ENCODE results near the gene GALNT17. TPM values are rescaled to one million over a fixed set of nuclear protein-coding genes. Genes with fewer than 3 reads are reported as not detected.

Gene GALNT17
- total RNA-seq, 1 experiment from 2014 or later: not detected

- no peaks in the 10 kb centered on the region for H3K4me1 ChIP-seq (ENCODE audit: insufficient read depth, low read length, poor library complexity, severe bottlenecking)
- CTCF ChIA-PET: no interaction called here
- no peak overlapping the region for H3K4me3 ChIP-seq (ENCODE audit: low read depth, low read length, poor library complexity, severe bottlenecking)
- POLR2A ChIA-PET (ENCODE audit: low non-redundant PET): no interaction called here
- no peak overlapping the region for H3K27ac ChIP-seq (ENCODE audit: low read depth, low read length, poor library complexity, severe bottlenecking)
- no peaks in the 10 kb centered on the region for H3K27me3 ChIP-seq (replicated peaks; ENCODE audit: insufficient read depth, low read depth, low read length, poor library complexity)
- BruUV-seq (replicated peaks): no TSS peak
- H3K9me3 ChIP-seq (ENCODE audit: low read depth, low read length, poor library complexity, severe bottlenecking): peaks cover 16% of the 10 kb centered on the region
- no peak for DNase-seq (ENCODE audit: low spot score)
- intact Hi-C loops (cut with micrococcal nuclease; ENCODE audit: unreplicated experiment): no loop called here
- TF ChIP-seq CTCF (conservative IDR thresholded peaks at IDR 0.05; ENCODE audit: low read depth, low read length) (no peak), EZH2 (IDR thresholded peaks at IDR 0.05; ENCODE audit: borderline replicate concordance, low read depth, low read length, poor library complexity, severe bottlenecking) (no peak)
- H3K36me3 ChIP-seq (ENCODE audit: insufficient read depth, low read length, poor library complexity, severe bottlenecking): no peaks in the 10 kb centered on the region
Observed at GRCh38 chr7:71186535-71187057, 54.7 kb downstream of the GALNT17 start.

GRCh38 chr7:71191771-71192170, 59.8 kb downstream of the GALNT17 start:
- intact Hi-C loops (cut with micrococcal nuclease; ENCODE audit: unreplicated experiment): no loop called here
- BruUV-seq (replicated peaks): no TSS peak
- TF ChIP-seq EZH2 (IDR thresholded peaks at IDR 0.05; ENCODE audit: borderline replicate concordance, low read depth, low read length, poor library complexity, severe bottlenecking) (no peak), CTCF (conservative IDR thresholded peaks at IDR 0.05; ENCODE audit: low read depth, low read length) (no peak)
- H3K4me1 ChIP-seq (ENCODE audit: insufficient read depth, low read length, poor library complexity, severe bottlenecking): no peaks in the 10 kb centered on the region
- H3K27me3 ChIP-seq (replicated peaks; ENCODE audit: insufficient read depth, low read depth, low read length, poor library complexity): no peaks in the 10 kb centered on the region
- no peak overlapping the region for H3K27ac ChIP-seq (ENCODE audit: low read depth, low read length, poor library complexity, severe bottlenecking)
- no peaks in the 10 kb centered on the region for H3K36me3 ChIP-seq (ENCODE audit: insufficient read depth, low read length, poor library complexity, severe bottlenecking)
- peaks cover 28% of the 10 kb centered on the region for H3K9me3 ChIP-seq (ENCODE audit: low read depth, low read length, poor library complexity, severe bottlenecking)
- H3K4me3 ChIP-seq (ENCODE audit: low read depth, low read length, poor library complexity, severe bottlenecking): no peak overlapping the region
- ChIA-PET CTCF (no interaction called here), POLR2A (ENCODE audit: low non-redundant PET) (no interaction called here)
- no peak for DNase-seq (ENCODE audit: low spot score)

- Histone ChIP-seq H3K27me3 (replicated peaks; ENCODE audit: insufficient read depth, low read depth, low read length, poor library complexity) (no peaks in the 10 kb centered on the region), H3K27ac (ENCODE audit: low read depth, low read length, poor library complexity, severe bottlenecking) (no peak overlapping the region), H3K4me1 (ENCODE audit: insufficient read depth, low read length, poor library complexity, severe bottlenecking) (no peaks in the 10 kb centered on the region), H3K9me3 (ENCODE audit: low read depth, low read length, poor library complexity, severe bottlenecking) (peaks cover 28% of the 10 kb centered on the region), H3K36me3 (ENCODE audit: insufficient read depth, low read length, poor library complexity, severe bottlenecking) (no peaks in the 10 kb centered on the region), H3K4me3 (ENCODE audit: low read depth, low read length, poor library complexity, severe bottlenecking) (no peak overlapping the region)
- no TSS peak for BruUV-seq (replicated peaks)
- ChIA-PET CTCF (no interaction called here), POLR2A (ENCODE audit: low non-redundant PET) (no interaction called here)
- no peak for DNase-seq (ENCODE audit: low spot score)
- TF ChIP-seq EZH2 (IDR thresholded peaks at IDR 0.05; ENCODE audit: borderline replicate concordance, low read depth, low read length, poor library complexity, severe bottlenecking) (no peak), CTCF (conservative IDR thresholded peaks at IDR 0.05; ENCODE audit: low read depth, low read length) (no peak)
- intact Hi-C loops (cut with micrococcal nuclease; ENCODE audit: unreplicated experiment): no loop called here
Observed at GRCh38 chr7:71193099-71193810, 61.3 kb downstream of the GALNT17 start.

Measured in A673 (cell line).